Vagina (tissue), 2 donors: ENCODE data around the gene HAGHL. TPM values are rescaled to one million over a fixed set of nuclear protein-coding genes. Genes with fewer than 3 reads are reported as not detected.

Source experiments
- DNase-seq, 2 donors: peaks; one replicate each; pipeline ENCODE4 v3.0.0-alpha.2; 2017; ENCODE audit errors: extremely low spot score in 2 of 2
- H3K27ac ChIP-seq: fragments of 200-600 bp; sonication (generic); one replicate; pipeline ENCODE4 v1.5.1; 2019
- H3K27me3 ChIP-seq: fragments of 200-600 bp; sonication (generic); one replicate; pipeline ENCODE4 v1.5.1; 2019
- H3K36me3 ChIP-seq, 2 donors: fragments of 200-600 bp; sonication (generic); one replicate each; pipeline ENCODE4 v1.5.1; 2017 to 2019
- H3K4me1 ChIP-seq: fragments of 200-600 bp; sonication (generic); one replicate; pipeline ENCODE4 v1.5.1; 2019
- H3K4me3 ChIP-seq, 2 donors: fragments of 200-600 bp; sonication (generic); 1 replicate in 1 of 2; 2 replicates in 1 of 2; pipeline ENCODE4 v1.5.1; 2016 to 2019
- H3K9me3 ChIP-seq: fragments of 200-600 bp; sonication (generic); one replicate; pipeline ENCODE4 v1.5.1; 2019
- CTCF ChIP-seq, 3 experiments: fragments of 450-650 bp in 2 of 3; fragments of 200-600 bp in 1 of 3; sonication (generic) in 1 of 3; IDR thresholded peaks; one replicate each; pipeline ENCODE4 v1.5.1; 2017 to 2019; ENCODE audit warnings: antibody characterized with exemption in 3 of 3, mild to moderate bottlenecking in 2 of 3, moderate library complexity in 2 of 3
- POLR2A ChIP-seq, 2 donors: fragments of 450-650 bp; IDR thresholded peaks; one replicate each; pipeline ENCODE4 v1.6.1; 2017; ENCODE audit warnings: antibody characterized with exemption in 2 of 2, mild to moderate bottlenecking in 2 of 2, moderate library complexity in 2 of 2
- POLR2AphosphoS5 ChIP-seq, 2 donors: sonication (generic); formaldehyde crosslinking; IDR thresholded peaks; one replicate each; pipeline ENCODE4 v1.9.0; 2017; ENCODE audit warnings: antibody characterized with exemption in 2 of 2, mild to moderate bottlenecking in 2 of 2, low read depth in 1 of 2; ENCODE audit not compliant: insufficient read depth in 1 of 2
- intact Hi-C: fragments of 100-400 bp; cut with DNase I; formaldehyde crosslinking; loops from one replicate; pipeline ENCODE4 v1.15.1; 2023
- total RNA-seq: library from RNA; depleted of rRNA; stranded (reverse); fragments of >200 nt; gene quantifications from one replicate; pipeline ENCODE4 v1.2.3, GENCODE V29; 2016

HAGHL gene
- total RNA-seq, 1 donor from 2014 or later: 5.2 TPM

DNA sequence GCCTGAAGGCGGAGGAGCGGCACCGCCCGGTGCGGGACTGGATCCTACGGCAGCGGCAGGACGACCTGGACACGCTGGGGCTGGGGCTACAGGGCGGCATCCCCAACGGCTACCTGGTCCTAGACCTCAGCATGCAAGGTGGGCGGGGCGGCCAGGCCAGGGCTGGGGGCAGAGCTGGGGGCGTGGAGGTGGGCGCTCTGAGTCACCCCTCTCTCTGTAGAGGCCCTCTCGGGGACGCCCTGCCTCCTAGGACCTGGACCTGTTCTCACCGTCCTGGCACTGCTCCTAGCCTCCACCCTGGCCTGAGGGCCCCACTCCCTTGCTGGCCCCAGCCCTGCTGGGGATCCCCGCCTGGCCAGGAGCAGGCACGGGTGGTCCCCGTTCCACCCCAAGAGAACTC is 41.5 kb downstream of the HAGHL start:
- intact Hi-C loops: no loop called here
- Histone ChIP-seq H3K27me3 (no peaks in the 10 kb centered on the region), H3K4me3 (no peak overlapping the region)

GRCh38 chr16:769184-769784 is 42.4 kb downstream of the HAGHL start:
- intact Hi-C loops: no loop called here
- Histone ChIP-seq H3K36me3 (no peaks in the 10 kb centered on the region), H3K27me3 (no peaks in the 10 kb centered on the region), H3K9me3 (no peaks in the 10 kb centered on the region), H3K27ac (no peak overlapping the region), H3K4me3 (no peak overlapping the region), H3K4me1 (no peaks in the 10 kb centered on the region)
- no peak for DNase-seq
- no peak for TF ChIP-seq POLR2A (IDR thresholded peaks at IDR 0.05)
- TF ChIP-seq POLR2AphosphoS5 (IDR thresholded peaks at IDR 0.05; ENCODE audit: insufficient read depth in 1 of 2, low read depth in 1 of 2): no peak
- no peak for TF ChIP-seq CTCF (IDR thresholded peaks at IDR 0.05)

More for the DNA sequence above, 41.5 kb downstream of the HAGHL start:
- no peaks in the 10 kb centered on the region for H3K4me1 ChIP-seq
- no peak for DNase-seq
- TF ChIP-seq POLR2A (IDR thresholded peaks at IDR 0.05): no peak
- TF ChIP-seq POLR2AphosphoS5 (IDR thresholded peaks at IDR 0.05; ENCODE audit: insufficient read depth in 1 of 2, low read depth in 1 of 2): no peak
- TF ChIP-seq CTCF (IDR thresholded peaks at IDR 0.05): no peak
- no peak overlapping the region for H3K27ac ChIP-seq
- no peaks in the 10 kb centered on the region for H3K36me3 ChIP-seq
- no peaks in the 10 kb centered on the region for H3K9me3 ChIP-seq

DNA sequence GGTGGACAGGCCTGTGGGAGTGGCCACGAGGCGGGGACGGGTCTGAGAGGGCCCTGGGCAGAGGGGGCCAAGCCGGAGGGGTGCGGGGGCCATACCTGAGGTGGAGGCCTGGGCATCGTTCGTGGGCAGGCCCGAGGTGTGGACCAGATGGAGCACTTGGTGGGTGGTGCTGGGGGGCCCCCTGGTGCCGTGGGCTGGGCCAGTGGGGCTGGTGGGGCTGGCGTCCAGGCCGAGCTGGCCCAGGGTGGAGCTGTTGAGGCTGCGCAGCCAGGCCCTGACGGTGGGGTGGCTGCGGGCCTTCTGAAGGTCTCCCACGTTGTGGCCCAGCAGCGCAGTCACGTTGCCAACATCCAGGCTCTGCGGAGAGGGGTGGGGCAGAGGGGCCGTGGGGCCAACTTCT is 43.0 kb downstream of the HAGHL start:
- Histone ChIP-seq H3K27me3 (no peaks in the 10 kb centered on the region), H3K9me3 (no peaks in the 10 kb centered on the region), H3K27ac (no peak overlapping the region), H3K36me3 (no peaks in the 10 kb centered on the region), H3K4me1 (no peaks in the 10 kb centered on the region), H3K4me3 (no peak overlapping the region)
- DNase-seq: no peak
- intact Hi-C loops: no loop called here
- no peak for TF ChIP-seq POLR2A (IDR thresholded peaks at IDR 0.05)
- no peak for TF ChIP-seq CTCF (IDR thresholded peaks at IDR 0.05)
- no peak for TF ChIP-seq POLR2AphosphoS5 (IDR thresholded peaks at IDR 0.05; ENCODE audit: insufficient read depth in 1 of 2, low read depth in 1 of 2)

- Histone ChIP-seq H3K9me3 (no peaks in the 10 kb centered on the region), H3K4me1 (no peaks in the 10 kb centered on the region), H3K27ac (no peak overlapping the region), H3K4me3 (no peak overlapping the region), H3K27me3 (no peaks in the 10 kb centered on the region), H3K36me3 (no peaks in the 10 kb centered on the region)
- TF ChIP-seq POLR2AphosphoS5 (IDR thresholded peaks at IDR 0.05; ENCODE audit: insufficient read depth in 1 of 2, low read depth in 1 of 2) (no peak), CTCF (IDR thresholded peaks at IDR 0.05) (no peak), POLR2A (IDR thresholded peaks at IDR 0.05) (no peak)
- intact Hi-C loops: no loop called here
- no peak for DNase-seq
These were observed 43.5 kb downstream of the HAGHL start for GRCh38 chr16:770411-770810.

- TF ChIP-seq POLR2AphosphoS5 (IDR thresholded peaks at IDR 0.05; ENCODE audit: insufficient read depth in 1 of 2, low read depth in 1 of 2) (no peak), POLR2A (IDR thresholded peaks at IDR 0.05) (no peak), CTCF (IDR thresholded peaks at IDR 0.05) (no peak)
- Histone ChIP-seq H3K4me3 (no peak overlapping the region), H3K27ac (no peak overlapping the region), H3K27me3 (no peaks in the 10 kb centered on the region), H3K36me3 (no peaks in the 10 kb centered on the region), H3K4me1 (no peaks in the 10 kb centered on the region), H3K9me3 (no peaks in the 10 kb centered on the region)
- no peak for DNase-seq
- intact Hi-C loops: loop anchor here (1.0 kb wide), 1 partner anchor 317 kb away; no protein-coding TSS in a partner anchor
These were observed 46.1 kb downstream of the HAGHL start for GRCh38 chr16:772959-773358.
